Ovary (tissue), 3 donors: Measurements from ENCODE around the gene CROCC.
"Not testable (repeated sequence)": the region's sequence is repeated elsewhere in the genome, so short reads cannot be mapped to it uniquely, and the experiment has no call there.

ENCODE experiments used
- CTCF ChIP-seq, 3 donors: fragments of 450-650 bp in 2 of 3; fragments of 200-600 bp in 1 of 3; IDR thresholded peaks; one replicate each; pipeline versions ENCODE4 v1.5.1 to v1.8.0; 2016 to 2022; ENCODE audit warnings: antibody characterized with exemption in 3 of 3, mild to moderate bottlenecking in 1 of 3
- EP300 ChIP-seq: sonication (generic); formaldehyde crosslinking; IDR thresholded peaks from one replicate; pipeline ENCODE4 v1.6.1; 2017; ENCODE audit warnings: antibody characterized with exemption
- POLR2A ChIP-seq: fragments of 450-650 bp; IDR thresholded peaks from one replicate; pipeline ENCODE4 v1.6.1; 2017; ENCODE audit warnings: antibody characterized with exemption, mild to moderate bottlenecking, moderate library complexity
- donor health status: DM: no; HTN: no; CAD: no.

GRCh38 chr1:16912742-16913141, 9.0 kb upstream of the CROCC start:
- not testable (repeated sequence) for TF ChIP-seq CTCF (IDR thresholded peaks at IDR 0.05); POLR2A; EP300
